ENCODE measurements around the gene GTF2A1L.
A peak's percentile ranks its signal among the peaks of the same experiment; 100 is the strongest.

GTF2A1L gene

DNA sequence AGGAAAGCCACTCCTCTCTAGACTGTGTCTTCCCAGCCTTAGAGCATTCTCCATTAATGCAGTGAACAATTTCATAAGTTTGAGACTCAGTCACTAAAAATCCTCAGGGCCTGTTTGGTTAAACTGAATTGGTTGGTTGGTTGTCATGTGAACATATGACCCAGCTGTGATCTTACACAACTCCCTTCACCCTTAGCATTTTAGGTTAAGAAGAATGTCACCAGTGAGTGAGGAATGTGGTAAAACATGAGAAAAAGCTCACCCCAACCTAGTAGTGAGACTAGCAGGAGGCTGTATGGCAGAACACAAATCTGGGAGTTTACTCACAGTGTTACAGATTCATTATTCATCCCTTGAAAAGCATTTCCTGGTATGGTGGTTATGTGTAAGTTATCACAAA lies 105.5 kb downstream of the GTF2A1L start:
- no peak for DNase-seq (ENCODE audit: low spot score)
- Histone ChIP-seq H3K27ac (ENCODE audit: poor library complexity, severe bottlenecking) (no peak overlapping the region), H3K4me1 (ENCODE audit: insufficient read depth, poor library complexity, severe bottlenecking) (no peaks in the 10 kb centered on the region)

DNA sequence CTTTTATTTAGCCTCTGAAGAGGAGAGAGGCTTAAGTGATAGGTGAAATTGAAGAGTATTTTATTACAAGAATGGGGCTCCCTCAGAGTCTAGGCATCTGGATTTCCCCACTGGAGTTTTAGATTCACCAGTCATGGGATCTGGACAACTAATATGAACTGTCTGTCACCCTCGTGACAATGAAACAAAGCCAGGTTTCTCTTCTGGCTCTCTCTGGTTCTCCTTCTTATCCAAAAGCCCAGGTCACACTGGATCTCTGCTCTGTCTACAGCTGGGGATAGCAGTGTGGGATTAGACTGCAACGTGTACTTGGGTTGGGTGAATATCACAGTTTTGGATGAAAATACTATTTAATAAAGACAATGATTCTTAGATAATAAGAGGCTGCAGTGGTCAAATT lies 106.6 kb downstream of the GTF2A1L start:
- Histone ChIP-seq H3K27me3 (ENCODE audit: insufficient read depth, poor library complexity, severe bottlenecking) (no peaks in the 10 kb centered on the region), H3K27ac (ENCODE audit: poor library complexity, severe bottlenecking) (no peak overlapping the region), H3K4me3 (ENCODE audit: severe bottlenecking) (no peak overlapping the region), H3K9me3 (ENCODE audit: severe bottlenecking) (no peaks in the 10 kb centered on the region), H3K36me3 (ENCODE audit: low read depth) (no peaks in the 10 kb centered on the region), H3K4me1 (ENCODE audit: insufficient read depth, poor library complexity, severe bottlenecking) (no peaks in the 10 kb centered on the region)
- ATAC-seq (ENCODE audit: low read depth) (no peak), DNase-seq (ENCODE audit: low spot score) (no peak)
- TF ChIP-seq, protein P1, sequence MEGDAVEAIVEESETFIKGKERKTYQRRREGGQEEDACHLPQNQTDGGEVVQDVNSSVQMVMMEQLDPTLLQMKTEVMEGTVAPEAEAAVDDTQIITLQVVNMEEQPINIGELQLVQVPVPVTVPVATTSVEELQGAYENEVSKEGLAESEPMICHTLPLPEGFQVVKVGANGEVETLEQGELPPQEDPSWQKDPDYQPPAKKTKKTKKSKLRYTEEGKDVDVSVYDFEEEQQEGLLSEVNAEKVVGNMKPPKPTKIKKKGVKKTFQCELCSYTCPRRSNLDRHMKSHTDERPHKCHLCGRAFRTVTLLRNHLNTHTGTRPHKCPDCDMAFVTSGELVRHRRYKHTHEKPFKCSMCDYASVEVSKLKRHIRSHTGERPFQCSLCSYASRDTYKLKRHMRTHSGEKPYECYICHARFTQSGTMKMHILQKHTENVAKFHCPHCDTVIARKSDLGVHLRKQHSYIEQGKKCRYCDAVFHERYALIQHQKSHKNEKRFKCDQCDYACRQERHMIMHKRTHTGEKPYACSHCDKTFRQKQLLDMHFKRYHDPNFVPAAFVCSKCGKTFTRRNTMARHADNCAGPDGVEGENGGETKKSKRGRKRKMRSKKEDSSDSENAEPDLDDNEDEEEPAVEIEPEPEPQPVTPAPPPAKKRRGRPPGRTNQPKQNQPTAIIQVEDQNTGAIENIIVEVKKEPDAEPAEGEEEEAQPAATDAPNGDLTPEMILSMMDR (IDR thresholded peaks at IDR 0.05; ENCODE audit: poor library complexity, severe bottlenecking): no peak

More for the DNA sequence above, 105.5 kb downstream of the GTF2A1L start:
- Histone ChIP-seq H3K4me3 (ENCODE audit: severe bottlenecking) (no peak overlapping the region), H3K9me3 (ENCODE audit: severe bottlenecking) (no peaks in the 10 kb centered on the region), H3K27me3 (ENCODE audit: insufficient read depth, poor library complexity, severe bottlenecking) (no peaks in the 10 kb centered on the region), H3K36me3 (ENCODE audit: low read depth) (no peaks in the 10 kb centered on the region)
- ATAC-seq (ENCODE audit: low read depth): peak; percentile 67; the same call in 2 of the 3 replicates
- TF ChIP-seq, protein P1 (IDR thresholded peaks at IDR 0.05; ENCODE audit: poor library complexity, severe bottlenecking): no peak

DNA sequence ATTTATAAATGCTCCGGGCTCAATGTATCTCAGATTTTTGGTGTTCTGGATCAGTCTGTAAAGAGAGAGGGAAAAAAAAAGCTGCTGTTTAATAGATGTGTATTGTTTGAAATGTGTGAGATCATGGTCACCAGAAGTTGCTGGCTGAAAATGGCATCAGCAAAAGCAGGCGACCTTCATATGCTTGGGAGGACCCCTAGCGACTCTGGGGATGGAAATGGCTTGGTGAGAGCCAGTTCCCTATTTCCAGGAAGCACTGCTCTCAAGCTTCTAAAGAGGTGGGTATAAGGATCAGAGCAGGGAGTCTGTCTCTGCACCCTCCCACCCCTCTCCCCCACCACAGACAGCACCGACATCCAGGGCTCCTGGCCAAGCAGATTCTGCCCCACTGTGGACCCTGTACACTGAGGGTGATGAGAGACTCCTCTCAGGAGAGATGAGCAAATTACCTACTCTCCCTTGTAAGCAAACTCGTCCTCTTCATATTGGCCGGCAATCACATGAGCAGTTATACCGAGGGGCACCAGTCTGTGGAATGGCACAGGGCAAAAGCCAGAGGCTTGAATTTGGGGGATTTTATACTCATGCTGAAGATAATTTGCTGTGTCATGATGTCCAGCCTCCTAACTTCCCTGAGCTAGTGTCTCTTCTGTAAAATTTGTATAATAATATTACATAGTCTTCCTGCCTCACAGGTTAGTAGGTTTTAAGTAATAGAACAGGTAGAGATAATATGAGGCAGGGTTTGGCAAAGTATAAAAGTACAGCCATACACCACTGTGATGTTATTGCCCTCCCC lies 108.2 kb downstream of the GTF2A1L start:
- H3K27me3 ChIP-seq (ENCODE audit: insufficient read depth, poor library complexity, severe bottlenecking): no peaks in the 10 kb centered on the region
- H3K4me3 ChIP-seq (ENCODE audit: severe bottlenecking): no peak overlapping the region
- H3K9me3 ChIP-seq (ENCODE audit: severe bottlenecking): no peaks in the 10 kb centered on the region
- no peak overlapping the region for H3K27ac ChIP-seq (ENCODE audit: poor library complexity, severe bottlenecking)
- TF ChIP-seq, protein P1 (IDR thresholded peaks at IDR 0.05; ENCODE audit: poor library complexity, severe bottlenecking): no peak
- no peak for DNase-seq (ENCODE audit: low spot score)
- H3K4me1 ChIP-seq (ENCODE audit: insufficient read depth, poor library complexity, severe bottlenecking): no peaks in the 10 kb centered on the region
- H3K36me3 ChIP-seq (ENCODE audit: low read depth): no peaks in the 10 kb centered on the region
- no peak for ATAC-seq (ENCODE audit: low read depth)

DNA sequence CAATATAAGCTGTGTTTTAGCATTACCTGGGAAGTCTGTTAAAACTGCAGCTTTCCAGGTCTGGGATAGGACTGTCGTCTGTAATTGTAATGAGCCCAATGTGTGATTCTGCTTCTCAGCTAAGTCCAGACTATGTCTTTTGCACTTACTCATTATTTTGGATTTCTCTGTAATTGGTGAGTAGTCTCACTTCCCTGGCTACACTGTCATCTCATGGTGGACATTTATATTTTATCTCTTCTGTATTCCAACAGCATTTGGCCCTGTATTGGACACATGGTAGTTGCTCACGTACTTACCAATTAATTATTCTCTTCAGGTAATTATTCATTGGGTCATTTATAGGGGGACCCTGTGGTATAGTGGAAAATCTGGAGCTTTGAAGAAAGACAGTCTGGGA lies 109.9 kb downstream of the GTF2A1L start:
- ATAC-seq (ENCODE audit: low read depth) (peak; percentile 44; the same call in 1 of the 3 replicates), DNase-seq (ENCODE audit: low spot score) (no peak)
- no peaks in the 10 kb centered on the region for H3K36me3 ChIP-seq (ENCODE audit: low read depth)

More for the DNA sequence above, 109.9 kb downstream of the GTF2A1L start:
- no peaks in the 10 kb centered on the region for H3K27me3 ChIP-seq (ENCODE audit: insufficient read depth, poor library complexity, severe bottlenecking)
- no peaks in the 10 kb centered on the region for H3K9me3 ChIP-seq (ENCODE audit: severe bottlenecking)
- no peaks in the 10 kb centered on the region for H3K4me1 ChIP-seq (ENCODE audit: insufficient read depth, poor library complexity, severe bottlenecking)
- no peak overlapping the region for H3K27ac ChIP-seq (ENCODE audit: poor library complexity, severe bottlenecking)
- TF ChIP-seq, protein P1 (IDR thresholded peaks at IDR 0.05; ENCODE audit: poor library complexity, severe bottlenecking): peak; percentile 34
- no peak overlapping the region for H3K4me3 ChIP-seq (ENCODE audit: severe bottlenecking)

All from RWPE2 (cell line).